HFFc6 (cell line): ENCODE results near the gene EPHA1. TPM values are rescaled to one million over a fixed set of nuclear protein-coding genes. Genes with fewer than 3 reads are reported as not detected.

ENCODE experiments used
- DNase-seq: peaks from one replicate; pipeline ENCODE4 v3.0.0-alpha.2; 2018
- H3K27ac Mint-ChIP-seq: 2 replicates; pipeline ENCODE4 v1.8.0; 2020; ENCODE audit warnings: mild to moderate bottlenecking, mixed read lengths
- H3K27me3 Mint-ChIP-seq: 2 replicates; pipeline ENCODE4 v1.8.0; 2021; ENCODE audit warnings: mild to moderate bottlenecking, moderate library complexity, mixed read lengths; ENCODE audit not compliant: insufficient read depth
- H3K36me3 Mint-ChIP-seq: 2 replicates; pipeline ENCODE4 v1.8.0; 2021; ENCODE audit warnings: low read depth, mixed read lengths
- H3K4me1 Mint-ChIP-seq: 2 replicates; pipeline ENCODE4 v1.8.0; 2020; ENCODE audit warnings: low read depth, mixed read lengths
- H3K4me3 Mint-ChIP-seq: 2 replicates; pipeline ENCODE4 v1.8.0; 2020; ENCODE audit warnings: mild to moderate bottlenecking, moderate library complexity, mixed read lengths
- H3K9me3 Mint-ChIP-seq: 2 replicates; pipeline ENCODE4 v1.8.0; 2020; ENCODE audit warnings: mild to moderate bottlenecking, mixed read lengths
- total RNA-seq, 6 experiments: library from RNA; stranded (reverse); fragmentation: NEBNext Ultra II Directional; extraction: Animal tissue kit (Norgen Biotek cat#: 25700); gene quantifications; 2 replicates in 1 of 6; 3 replicates in 5 of 6; pipeline ENCODE4 v1.2.3, GENCODE V29; 2021
- TF ChIP-seq, protein P1 (sequence below): fragments of 200-600 bp; sonication (generic); IDR thresholded peaks from 2 replicates; pipeline ENCODE4 v1.5.0; 2021; ENCODE audit warnings: antibody characterized with exemption, mild to moderate bottlenecking

The EPHA1 gene
- total RNA-seq, 6 experiments from 2014 or later: not detected

DNA sequence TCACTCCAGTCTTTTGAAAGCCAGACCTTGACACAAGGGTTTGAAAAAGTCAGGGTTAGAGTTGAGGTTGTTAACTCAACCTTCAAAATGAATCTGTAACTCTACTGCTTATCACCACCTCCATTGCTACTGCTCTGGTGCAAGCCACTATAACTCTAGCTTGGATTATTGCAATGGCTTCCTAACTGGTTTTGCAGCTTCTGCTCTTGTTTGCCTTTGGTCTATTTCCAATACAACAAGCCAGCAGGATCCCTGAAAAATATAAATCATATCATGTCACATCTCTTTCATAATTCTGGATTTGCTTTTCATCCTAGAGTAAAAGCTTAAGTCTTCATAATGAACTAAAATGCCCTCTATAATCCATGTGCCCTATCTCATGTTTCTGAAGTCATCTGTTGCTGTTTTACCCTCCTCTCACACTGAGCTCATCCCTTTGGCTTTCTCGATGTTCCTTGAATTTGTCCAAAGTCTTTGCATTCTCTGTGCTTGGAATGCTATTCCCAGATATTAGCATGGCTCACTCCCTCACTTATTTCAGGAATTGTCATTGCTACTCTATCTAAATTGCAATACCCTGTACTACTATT lies 45.5 kb upstream of the EPHA1 start:
- no peak overlapping the region for H3K4me3 Mint-ChIP-seq
- DNase-seq: no peak
- H3K27me3 Mint-ChIP-seq: no peaks in the 10 kb centered on the region
- TF ChIP-seq, protein P1, sequence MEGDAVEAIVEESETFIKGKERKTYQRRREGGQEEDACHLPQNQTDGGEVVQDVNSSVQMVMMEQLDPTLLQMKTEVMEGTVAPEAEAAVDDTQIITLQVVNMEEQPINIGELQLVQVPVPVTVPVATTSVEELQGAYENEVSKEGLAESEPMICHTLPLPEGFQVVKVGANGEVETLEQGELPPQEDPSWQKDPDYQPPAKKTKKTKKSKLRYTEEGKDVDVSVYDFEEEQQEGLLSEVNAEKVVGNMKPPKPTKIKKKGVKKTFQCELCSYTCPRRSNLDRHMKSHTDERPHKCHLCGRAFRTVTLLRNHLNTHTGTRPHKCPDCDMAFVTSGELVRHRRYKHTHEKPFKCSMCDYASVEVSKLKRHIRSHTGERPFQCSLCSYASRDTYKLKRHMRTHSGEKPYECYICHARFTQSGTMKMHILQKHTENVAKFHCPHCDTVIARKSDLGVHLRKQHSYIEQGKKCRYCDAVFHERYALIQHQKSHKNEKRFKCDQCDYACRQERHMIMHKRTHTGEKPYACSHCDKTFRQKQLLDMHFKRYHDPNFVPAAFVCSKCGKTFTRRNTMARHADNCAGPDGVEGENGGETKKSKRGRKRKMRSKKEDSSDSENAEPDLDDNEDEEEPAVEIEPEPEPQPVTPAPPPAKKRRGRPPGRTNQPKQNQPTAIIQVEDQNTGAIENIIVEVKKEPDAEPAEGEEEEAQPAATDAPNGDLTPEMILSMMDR: no peak
- H3K27ac Mint-ChIP-seq: peak overlapping the region; percentile 24; the same call in 1 of the 2 replicates
- H3K36me3 Mint-ChIP-seq: no peaks in the 10 kb centered on the region
- no peaks in the 10 kb centered on the region for H3K9me3 Mint-ChIP-seq
- peaks cover 70% of the 10 kb centered on the region for H3K4me1 Mint-ChIP-seq

DNA sequence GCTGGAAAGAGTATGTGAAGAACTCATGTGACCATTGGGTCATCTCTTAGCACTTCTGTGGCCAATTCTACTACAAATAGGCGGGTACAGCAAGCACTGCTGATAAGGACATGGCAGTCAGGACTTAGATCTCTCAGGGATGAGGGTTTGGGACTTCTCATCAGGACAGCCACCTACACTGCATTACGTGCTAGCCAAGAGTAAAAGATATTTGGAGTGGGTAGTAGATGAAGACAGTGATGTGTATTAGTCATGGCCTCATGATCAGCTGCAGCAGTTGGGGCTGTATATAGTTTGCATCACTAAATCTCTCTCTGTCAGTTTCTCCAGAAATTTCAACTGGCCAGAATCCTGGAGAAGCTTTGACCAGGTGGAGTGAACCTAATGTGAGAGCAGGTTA lies 43.8 kb upstream of the EPHA1 start:
- no peaks in the 10 kb centered on the region for H3K9me3 Mint-ChIP-seq
- H3K36me3 Mint-ChIP-seq: no peaks in the 10 kb centered on the region
- no peak overlapping the region for H3K27ac Mint-ChIP-seq
- H3K4me1 Mint-ChIP-seq: peaks cover 53% of the 10 kb centered on the region
- H3K27me3 Mint-ChIP-seq: no peaks in the 10 kb centered on the region
- no peak for DNase-seq
- no peak overlapping the region for H3K4me3 Mint-ChIP-seq
- TF ChIP-seq, protein P1: no peak

DNA sequence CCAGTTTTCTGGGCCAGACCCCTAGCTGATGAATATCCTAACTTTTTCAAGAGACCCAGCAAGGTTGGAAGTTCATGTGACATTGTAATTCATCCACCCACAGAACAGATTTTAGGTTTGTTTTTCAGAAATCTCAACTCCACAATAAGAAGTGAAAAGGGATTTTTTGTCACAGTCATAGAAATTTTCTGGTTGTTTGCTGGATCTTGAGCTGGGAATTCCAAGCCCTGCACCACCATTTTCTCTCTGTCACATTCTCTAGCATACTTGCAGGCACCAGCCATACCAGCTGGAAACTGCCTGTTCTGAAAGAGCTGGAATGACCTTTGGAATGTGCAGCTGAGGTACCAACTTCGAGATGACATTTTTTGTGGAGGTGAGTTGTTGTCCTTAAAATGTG lies 43.1 kb upstream of the EPHA1 start:
- Mint-ChIP-seq H3K4me1 (peaks cover 45% of the 10 kb centered on the region), H3K27me3 (no peaks in the 10 kb centered on the region), H3K27ac (no peak overlapping the region), H3K4me3 (no peak overlapping the region), H3K9me3 (no peaks in the 10 kb centered on the region), H3K36me3 (no peaks in the 10 kb centered on the region)
- TF ChIP-seq, protein P1: no peak
- no peak for DNase-seq

DNA sequence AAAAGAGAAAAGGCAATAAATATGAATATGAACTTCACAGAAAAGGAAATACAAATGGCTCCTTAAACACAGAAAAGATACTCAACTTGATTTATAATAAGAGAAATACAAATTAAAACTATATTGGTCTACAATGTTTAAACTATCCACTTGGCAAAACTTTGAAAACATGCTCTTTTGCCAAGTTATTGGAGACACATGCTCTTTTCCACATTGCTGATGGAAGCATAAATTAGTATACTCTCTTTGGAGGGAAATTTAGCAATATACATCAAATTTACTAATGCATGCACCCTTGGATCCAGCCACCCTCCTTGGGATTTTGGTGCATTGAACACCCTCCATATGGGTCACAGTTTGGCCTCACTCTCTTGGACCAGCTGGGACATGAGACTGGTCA lies 42.5 kb upstream of the EPHA1 start:
- no peaks in the 10 kb centered on the region for H3K27me3 Mint-ChIP-seq
- TF ChIP-seq, protein P1: no peak
- no peaks in the 10 kb centered on the region for H3K36me3 Mint-ChIP-seq

DNA sequence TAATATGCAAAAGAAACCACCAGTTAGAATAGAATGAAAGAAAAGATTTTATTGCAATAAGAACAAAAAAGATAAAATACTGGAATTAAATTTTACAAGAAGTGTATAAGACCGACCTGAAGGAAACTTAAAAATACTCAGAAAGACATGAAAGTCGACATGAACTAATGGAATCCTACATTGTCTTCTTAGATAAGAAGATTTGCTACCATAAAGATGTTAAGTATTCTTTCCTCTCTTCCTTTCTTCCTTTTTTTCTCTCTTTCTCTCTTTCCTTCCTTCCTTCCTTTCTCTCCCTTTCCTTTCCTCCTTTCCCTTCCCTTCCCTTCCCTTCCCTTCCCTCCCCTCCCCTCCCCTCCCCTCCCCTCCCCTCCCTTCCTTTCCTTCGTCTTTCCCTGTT lies 41.1 kb upstream of the EPHA1 start:
- H3K4me3 Mint-ChIP-seq: no peak overlapping the region
- no peaks in the 10 kb centered on the region for H3K27me3 Mint-ChIP-seq
- no peak overlapping the region for H3K27ac Mint-ChIP-seq
- no peaks in the 10 kb centered on the region for H3K9me3 Mint-ChIP-seq
- no peak for DNase-seq
- H3K4me1 Mint-ChIP-seq: peaks cover 26% of the 10 kb centered on the region
- no peaks in the 10 kb centered on the region for H3K36me3 Mint-ChIP-seq
- TF ChIP-seq, protein P1: no peak

More for the DNA sequence above, 42.5 kb upstream of the EPHA1 start:
- Mint-ChIP-seq H3K4me1 (peaks cover 39% of the 10 kb centered on the region), H3K4me3 (no peak overlapping the region), H3K27ac (no peak overlapping the region), H3K9me3 (no peaks in the 10 kb centered on the region)
- DNase-seq: no peak

DNA sequence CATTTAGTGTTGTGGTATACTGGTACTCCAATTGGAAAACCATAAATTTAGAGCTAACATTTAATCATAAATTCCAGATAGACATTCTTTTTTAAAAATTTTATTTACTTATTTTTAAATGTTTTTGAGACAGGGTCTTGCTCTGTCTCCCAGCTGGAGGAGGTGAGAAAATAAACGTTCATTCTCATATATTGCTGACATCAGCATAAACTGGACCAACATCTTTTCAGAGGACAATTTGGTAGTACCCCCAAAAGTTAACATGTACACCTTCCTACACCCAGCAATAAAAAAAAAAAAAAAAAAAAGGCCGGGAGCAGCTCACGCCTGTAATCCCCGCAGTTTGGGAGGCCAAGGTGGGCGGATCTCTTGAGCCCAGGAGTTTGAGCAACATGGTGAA lies 39.8 kb upstream of the EPHA1 start:
- Mint-ChIP-seq H3K4me3 (no peak overlapping the region), H3K36me3 (no peaks in the 10 kb centered on the region), H3K9me3 (no peaks in the 10 kb centered on the region), H3K27ac (no peak overlapping the region), H3K4me1 (peaks cover 12% of the 10 kb centered on the region), H3K27me3 (no peaks in the 10 kb centered on the region)
- DNase-seq: no peak
- TF ChIP-seq, protein P1: no peak
